HEK293T (cell line): ENCODE data around the gene ANKRD33B.

Experiments
- BHLHE40 ChIP-seq: fragments of 450-650 bp; IDR thresholded peaks from 2 replicates; pipeline ENCODE4 v1.6.1; 2016; ENCODE audit warnings: mild to moderate bottlenecking, moderate library complexity, borderline replicate concordance
- FOXA1 ChIP-seq: fragments of 450-650 bp; IDR thresholded peaks from 2 replicates; pipeline ENCODE4 v1.6.1; 2016; ENCODE audit warnings: mild to moderate bottlenecking
- FOXK2 ChIP-seq: fragments of 450-650 bp; IDR thresholded peaks from 2 replicates; pipeline ENCODE4 v1.6.1; 2016; ENCODE audit warnings: mild to moderate bottlenecking
- SP1 ChIP-seq: fragments of 450-650 bp; IDR thresholded peaks from 2 replicates; pipeline ENCODE4 v1.6.1; 2017

- TF ChIP-seq SP1 (no peak), FOXK2 (no peak), FOXA1 (no peak), BHLHE40 (no peak)
Observed at GRCh38 chr5:10652151-10652550, 88.3 kb downstream of the ANKRD33B start.
